IPS-18c (cell line): ENCODE results near the gene ENKD1.
"Not testable (repeated sequence)": the region's sequence is repeated elsewhere in the genome, so short reads cannot be mapped to it uniquely, and the experiment has no call there.

Source experiments
- H3K4me3 ChIP-seq: 2 replicates; pipeline ENCODE4 v1.7.0; 2013; ENCODE audit warnings: low read depth, mild to moderate bottlenecking, low read length, moderate library complexity; ENCODE audit not compliant: insufficient read depth
- H3K9me3 ChIP-seq: one replicate; pipeline ENCODE4 v1.6.1; 2013; ENCODE audit warnings: mild to moderate bottlenecking, low read length, moderate library complexity; ENCODE audit not compliant: control insufficient read depth, insufficient read depth

ENKD1 gene

DNA sequence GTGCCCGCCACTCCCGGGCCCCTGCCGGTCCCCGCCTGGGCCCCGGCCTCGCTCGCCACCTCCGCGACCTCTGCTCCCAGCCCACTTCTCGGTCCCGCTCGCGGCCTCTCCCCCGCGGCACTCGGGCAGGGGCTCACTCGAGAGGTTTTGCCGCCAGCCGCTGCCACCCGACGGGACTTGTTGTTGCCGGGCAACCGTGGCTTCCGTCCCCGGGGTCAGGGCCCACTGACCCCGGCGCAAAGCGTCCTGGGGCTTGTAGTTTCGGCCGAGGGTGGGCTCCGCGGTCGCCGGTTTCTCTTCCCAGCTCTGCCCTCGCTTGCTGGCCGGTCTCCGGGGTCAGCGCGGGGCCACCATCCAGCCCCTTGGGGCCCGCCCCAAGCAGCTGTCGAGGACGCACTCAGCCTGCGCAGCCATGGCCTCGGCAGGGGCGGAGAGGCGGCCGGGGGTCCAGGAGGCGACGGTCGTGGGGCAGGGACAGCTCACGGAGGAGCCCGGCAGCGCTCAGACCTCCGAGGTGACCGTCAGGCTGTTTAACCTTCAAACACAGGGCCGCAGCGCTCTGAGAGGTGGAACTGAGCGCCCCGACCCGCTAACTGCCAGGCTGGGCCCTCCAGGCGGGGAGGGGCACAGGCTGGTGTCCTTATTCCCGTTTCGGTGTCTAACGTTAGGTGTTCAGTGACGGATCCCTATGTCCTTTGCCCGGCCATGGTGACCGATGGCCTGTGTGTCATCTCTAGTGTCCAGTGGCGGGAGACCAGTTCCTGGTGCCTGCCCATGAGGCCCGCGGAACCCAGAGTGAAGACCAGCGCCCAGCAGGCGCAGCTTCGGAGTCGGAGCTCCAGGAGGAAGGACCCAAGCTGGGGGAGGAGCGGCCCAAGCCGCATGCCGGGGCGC lies at the start of gene ENKD1, which contains the start of gene C16orf86:
TSS of gene ENKD1 (minus strand) at position 192 of the 894 bp plus-strand sequence. CDS start 308 bp downstream, outside the sequence.
TSS of gene C16orf86 (plus strand) at position 256 of the 894 bp plus-strand sequence. CDS start at position 413, 157 bp downstream.
- Histone ChIP-seq H3K4me3 (peak within 1 kb of the TSS; percentile 87), H3K9me3 (no peaks in the 10 kb centered on the region)

GRCh38 chr16:67716097-67716496 lies 49.5 kb upstream of the ENKD1 start:
- Histone ChIP-seq H3K9me3 (no peaks in the 10 kb centered on the region), H3K4me3 (no peak overlapping the region)

DNA sequence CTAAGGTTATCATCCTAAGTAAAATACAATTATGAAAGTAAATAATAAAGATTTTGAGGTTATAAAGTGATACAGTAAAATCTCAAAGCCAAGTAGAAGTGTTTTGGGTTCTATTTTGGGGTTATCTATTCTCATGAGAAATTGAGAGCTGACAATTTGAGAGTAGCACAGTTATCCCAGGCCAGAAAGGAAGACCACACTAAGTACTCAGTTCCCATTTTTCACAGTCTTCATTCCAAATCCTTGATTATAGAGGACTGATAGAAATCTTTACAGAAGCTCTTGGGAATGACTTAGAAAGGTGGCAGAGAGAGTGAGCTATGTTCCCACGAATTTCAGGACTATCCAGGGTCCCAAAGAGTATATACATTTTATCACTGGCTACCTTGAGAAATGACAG lies 48.0 kb upstream of the ENKD1 start:
- Histone ChIP-seq H3K9me3 (no peaks in the 10 kb centered on the region), H3K4me3 (no peak overlapping the region)

DNA sequence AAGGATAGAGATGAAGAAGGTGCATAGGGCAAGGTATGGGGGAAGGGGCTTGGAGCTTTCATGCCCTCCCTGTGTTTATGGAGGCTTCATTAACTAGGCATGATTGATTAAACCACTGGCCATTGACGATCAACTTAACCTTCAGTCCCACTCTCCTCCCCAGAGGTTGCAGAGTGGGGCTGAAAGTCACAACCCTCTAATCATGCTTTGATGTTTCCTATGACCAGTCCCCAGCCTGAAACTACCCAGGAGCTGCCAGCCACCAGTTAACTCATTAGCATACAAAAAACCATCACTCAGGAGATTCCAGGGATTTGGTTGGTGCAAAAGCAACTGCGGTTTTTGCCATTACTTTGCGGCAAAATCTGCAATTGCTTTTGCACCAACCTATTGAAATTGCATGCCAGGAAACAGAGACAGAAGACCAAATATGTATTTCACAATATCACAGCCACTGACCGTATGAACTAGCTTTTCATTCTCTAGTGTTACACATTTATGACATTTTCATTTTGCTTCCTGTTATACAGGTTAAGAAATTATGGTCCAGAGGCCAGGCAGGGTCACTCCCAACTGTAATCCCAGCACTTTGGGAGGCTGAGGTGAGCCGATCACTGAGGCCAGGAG lies 47.2 kb upstream of the ENKD1 start:
- no peaks in the 10 kb centered on the region for H3K9me3 ChIP-seq
- H3K4me3 ChIP-seq: no peak overlapping the region

DNA sequence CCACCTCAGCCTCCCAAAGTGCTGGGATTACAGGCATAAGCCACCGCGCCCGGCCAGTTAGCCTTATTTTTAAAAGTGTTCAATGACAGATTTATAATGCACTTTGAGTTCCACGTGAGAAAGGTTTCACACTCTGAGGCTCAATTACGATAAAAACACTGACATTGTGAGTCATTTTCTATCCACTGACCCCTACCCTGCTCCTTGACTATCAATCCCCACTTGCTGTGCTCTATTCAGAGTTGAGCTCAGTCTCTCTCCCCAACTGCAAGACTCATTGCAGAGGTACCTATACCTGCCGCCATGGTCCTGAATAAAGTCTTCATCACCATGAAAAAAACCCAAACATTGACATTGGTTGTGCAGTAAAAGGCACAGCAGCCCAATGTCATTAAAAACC lies 44.1 kb upstream of the ENKD1 start:
- Histone ChIP-seq H3K9me3 (no peaks in the 10 kb centered on the region), H3K4me3 (no peak overlapping the region)

DNA sequence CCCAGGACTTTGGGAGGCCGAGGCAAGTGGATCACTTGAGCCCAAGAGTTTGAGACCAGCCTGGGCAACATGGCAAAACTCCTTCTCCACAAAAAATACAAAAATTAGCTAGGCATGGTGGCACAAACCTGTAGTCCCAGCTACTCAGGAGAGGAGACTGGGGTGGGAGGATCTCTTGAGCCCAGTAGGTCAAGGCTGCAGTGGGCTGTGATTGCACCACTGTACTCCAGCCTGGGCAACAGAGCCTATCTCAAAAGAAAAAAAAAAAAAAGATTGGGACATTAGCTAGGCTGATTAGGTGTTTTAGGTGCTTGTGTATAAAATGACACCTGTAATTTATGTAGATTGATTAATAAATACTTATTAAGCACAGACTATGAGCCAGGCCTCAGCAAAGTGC lies 42.5 kb upstream of the ENKD1 start:
- H3K9me3 ChIP-seq: no peaks in the 10 kb centered on the region

GRCh38 chr16:67708368-67708771 lies 41.8 kb upstream of the ENKD1 start:
- Histone ChIP-seq H3K9me3 (no peaks in the 10 kb centered on the region), H3K4me3 (no peak overlapping the region)

More for the DNA sequence above, 42.5 kb upstream of the ENKD1 start:
- H3K4me3 ChIP-seq: no peak overlapping the region

GRCh38 chr16:67707790-67708189 lies 41.2 kb upstream of the ENKD1 start:
- Histone ChIP-seq H3K4me3 (no peak overlapping the region), H3K9me3 (no peaks in the 10 kb centered on the region)

GRCh38 chr16:67707210-67707609 lies 40.7 kb upstream of the ENKD1 start:
- Histone ChIP-seq H3K4me3 (no peak overlapping the region), H3K9me3 (no peaks in the 10 kb centered on the region)

GRCh38 chr16:67704110-67704509 lies 37.6 kb upstream of the ENKD1 start:
- H3K9me3 ChIP-seq: no peaks in the 10 kb centered on the region
- H3K4me3 ChIP-seq: no peak overlapping the region

GRCh38 chr16:67703626-67704025 lies 37.1 kb upstream of the ENKD1 start:
- Histone ChIP-seq H3K4me3 (no peak overlapping the region), H3K9me3 (no peaks in the 10 kb centered on the region)

GRCh38 chr16:67702130-67702529 lies 35.6 kb upstream of the ENKD1 start:
- H3K4me3 ChIP-seq: no peak overlapping the region
- H3K9me3 ChIP-seq: no peaks in the 10 kb centered on the region

DNA sequence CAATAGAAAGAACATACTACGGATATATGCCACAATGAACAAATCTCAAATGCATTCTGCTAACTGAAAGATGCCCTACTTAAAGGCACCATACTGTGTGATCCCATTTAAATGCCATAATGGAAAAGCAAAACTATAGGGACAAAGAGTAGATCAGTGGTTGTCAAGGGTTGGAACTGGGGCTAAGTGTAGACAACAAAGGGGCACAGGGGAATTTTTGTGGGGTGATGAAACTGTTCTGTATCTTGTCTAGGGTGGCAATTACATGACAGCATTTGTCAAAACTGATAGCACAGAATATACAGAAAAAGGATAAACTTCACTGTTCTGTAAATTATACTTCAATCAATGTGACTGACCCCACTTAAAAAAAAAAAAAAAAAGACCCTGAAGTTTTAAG lies 34.9 kb upstream of the ENKD1 start:
- no peak overlapping the region for H3K4me3 ChIP-seq
- H3K9me3 ChIP-seq: no peaks in the 10 kb centered on the region

GRCh38 chr16:67699265-67699664 lies 32.7 kb upstream of the ENKD1 start:
- Histone ChIP-seq H3K9me3 (no peaks in the 10 kb centered on the region), H3K4me3 (no peak overlapping the region)

- Histone ChIP-seq H3K9me3 (no peaks in the 10 kb centered on the region), H3K4me3 (no peak overlapping the region)
Measured at GRCh38 chr16:67697422-67698185, 31.1 kb upstream of the ENKD1 start.

- no peaks in the 10 kb centered on the region for H3K9me3 ChIP-seq
- H3K4me3 ChIP-seq: no peak overlapping the region
Measured at GRCh38 chr16:67694611-67695010, 28.1 kb upstream of the ENKD1 start.

DNA sequence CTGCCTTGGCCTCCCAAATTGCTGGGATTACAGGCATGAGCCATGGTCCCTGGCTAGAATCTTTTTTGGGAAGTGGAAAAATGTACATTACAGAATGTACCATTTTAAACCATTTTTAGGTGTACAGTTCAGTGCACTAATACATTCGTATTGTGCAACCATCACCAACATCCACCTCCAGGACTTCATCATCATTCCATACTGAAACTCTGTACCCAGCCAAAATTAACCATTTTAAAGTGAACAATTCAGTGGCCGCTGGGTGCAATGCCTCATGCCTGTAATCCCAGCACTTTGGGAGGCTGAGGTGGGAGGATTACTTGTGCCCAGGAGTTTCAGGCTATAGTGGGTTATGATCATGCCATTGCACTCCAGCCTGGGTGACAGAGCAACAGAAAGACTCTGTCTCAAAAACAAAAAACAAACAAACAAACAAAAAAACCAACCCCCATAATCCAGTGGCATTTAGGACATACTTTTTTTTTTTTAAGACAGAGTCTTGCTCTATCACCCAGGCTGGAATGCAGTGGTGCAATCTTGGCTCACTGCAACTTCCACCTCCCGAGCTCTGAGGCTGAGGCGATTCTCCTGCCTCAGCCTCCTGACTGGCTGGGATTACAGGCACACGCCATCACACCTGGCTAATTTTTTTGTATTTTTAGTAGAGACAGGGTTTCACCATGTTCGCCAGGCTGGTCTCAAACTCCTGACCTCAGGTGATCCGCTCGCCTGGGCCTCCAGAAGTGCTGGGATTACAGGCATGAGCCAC lies 27.2 kb upstream of the ENKD1 start:
- not testable (repeated sequence) for H3K4me3 ChIP-seq, H3K9me3 ChIP-seq
